HG02870 (cell line): Measurements from ENCODE around the gene PRR15L.
A peak's percentile ranks its signal among the peaks of the same experiment; 100 is the strongest.
"Not testable (repeated sequence)": the region's sequence is repeated elsewhere in the genome, so short reads cannot be mapped to it uniquely, and the experiment has no call there.

Source experiments
- ATAC-seq: cut with Tn5 transposase; IDR thresholded peaks from one replicate; pipeline ENCODE4 v1.9.1; 2021; ENCODE audit warnings: mild to moderate bottlenecking, moderate library complexity; ENCODE audit not compliant: unreplicated experiment

PRR15L gene

DNA sequence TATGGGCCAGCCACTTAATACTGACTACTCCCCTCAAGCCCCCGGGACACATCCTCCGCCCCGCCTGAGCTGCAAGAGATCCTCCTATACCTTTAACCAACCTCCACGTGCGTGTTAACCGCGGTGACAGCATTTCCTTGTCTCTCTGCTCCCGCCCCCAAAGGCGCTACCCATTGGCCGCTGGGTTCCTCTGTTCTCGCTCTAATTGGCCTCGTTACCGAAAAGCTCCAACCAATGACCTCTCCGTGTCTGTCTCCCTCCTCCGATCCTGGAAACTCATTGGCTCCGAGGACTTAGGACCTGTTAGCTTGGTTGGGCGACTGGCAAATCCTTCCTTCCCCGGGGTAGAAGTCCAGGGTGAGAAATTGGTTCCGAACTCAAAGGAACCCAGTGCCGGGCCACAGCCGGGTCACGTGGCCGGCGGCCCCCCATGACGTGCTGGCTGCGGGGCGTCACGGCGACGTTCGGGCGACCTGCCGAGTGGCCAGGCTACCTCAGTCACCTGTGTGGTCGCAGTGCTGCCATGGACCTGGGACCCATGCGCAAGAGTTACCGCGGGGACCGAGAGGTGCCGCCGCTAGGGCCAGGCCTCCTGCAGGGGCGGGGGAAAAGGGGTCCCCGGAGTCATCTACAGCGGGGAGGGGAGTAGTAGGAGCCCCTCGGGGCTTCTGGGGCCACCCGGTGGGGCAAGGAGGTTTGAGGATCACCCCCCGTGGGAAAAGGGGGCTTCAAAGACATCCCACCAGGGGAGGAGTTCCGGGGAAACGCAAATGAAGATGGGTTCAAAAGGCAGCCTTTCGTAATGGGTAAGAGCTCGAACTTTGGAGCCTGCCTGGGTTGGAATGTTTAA is 16.2 kb downstream of the PRR15L start, which contains the start of gene PNPO:
Gene PNPO (plus strand): TSS at position 326 of the 850 bp plus-strand sequence. CDS start 105 bp downstream, at position 431.
- ATAC-seq = peak; percentile 94

DNA sequence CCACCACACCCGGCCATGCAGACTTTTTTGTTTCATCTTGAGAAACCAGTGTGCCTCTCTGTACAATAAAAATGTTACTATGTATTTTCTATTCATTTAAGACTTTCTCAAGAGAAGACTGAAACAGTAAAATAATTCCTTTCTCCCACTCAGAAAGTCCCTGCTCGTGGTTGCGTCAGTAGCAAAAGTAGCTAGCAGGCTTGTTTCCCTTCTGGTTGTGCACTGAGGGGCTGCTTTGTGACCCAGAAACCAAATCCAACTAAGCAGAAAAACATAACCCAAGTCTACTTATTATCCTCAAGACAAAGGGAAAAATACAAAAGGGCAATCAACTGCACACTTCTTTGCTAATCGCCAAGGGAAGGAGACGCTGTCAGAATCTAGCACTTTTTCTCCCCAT is 19.7 kb downstream of the PRR15L start:
- no peak for ATAC-seq

DNA sequence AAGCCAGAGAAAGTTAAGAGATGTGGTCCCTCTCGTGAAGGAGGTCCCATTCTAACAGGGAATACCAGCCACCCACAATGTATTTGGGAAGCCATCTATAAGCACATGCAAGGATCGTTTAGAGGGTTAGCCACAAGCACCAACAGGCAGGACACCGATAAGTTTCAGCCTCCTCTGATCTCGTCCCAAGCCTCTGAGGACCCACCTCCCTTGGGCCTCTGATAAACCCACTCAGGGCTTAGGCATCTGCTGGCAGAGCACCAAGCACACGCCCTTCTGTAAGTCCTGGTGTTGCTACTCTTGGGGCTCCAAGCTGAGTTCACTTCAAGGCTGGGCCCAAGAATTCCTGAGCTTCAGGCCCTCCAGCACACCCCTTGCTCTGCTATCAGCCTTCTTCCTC is 21.7 kb downstream of the PRR15L start:
- no peak for ATAC-seq

DNA sequence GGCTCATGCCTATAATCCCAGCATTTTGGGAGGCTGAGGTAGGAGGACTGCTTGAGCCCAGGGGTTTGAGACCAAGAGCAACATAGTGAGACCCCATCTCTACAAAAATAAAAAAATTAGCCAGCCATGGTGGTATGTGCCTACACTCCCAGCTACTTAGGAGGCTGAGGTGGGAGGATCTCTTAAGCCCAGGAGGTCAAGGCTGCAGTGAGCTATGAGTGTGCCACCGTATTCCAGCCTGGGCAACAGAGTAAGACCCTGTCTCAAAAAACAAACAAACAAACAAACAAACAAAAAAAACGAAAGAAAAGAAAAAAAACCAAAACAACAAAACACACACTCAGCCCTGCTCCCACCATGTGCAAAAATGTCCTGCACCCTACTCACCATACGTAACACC is 22.2 kb downstream of the PRR15L start:
- not testable (repeated sequence) for ATAC-seq

DNA sequence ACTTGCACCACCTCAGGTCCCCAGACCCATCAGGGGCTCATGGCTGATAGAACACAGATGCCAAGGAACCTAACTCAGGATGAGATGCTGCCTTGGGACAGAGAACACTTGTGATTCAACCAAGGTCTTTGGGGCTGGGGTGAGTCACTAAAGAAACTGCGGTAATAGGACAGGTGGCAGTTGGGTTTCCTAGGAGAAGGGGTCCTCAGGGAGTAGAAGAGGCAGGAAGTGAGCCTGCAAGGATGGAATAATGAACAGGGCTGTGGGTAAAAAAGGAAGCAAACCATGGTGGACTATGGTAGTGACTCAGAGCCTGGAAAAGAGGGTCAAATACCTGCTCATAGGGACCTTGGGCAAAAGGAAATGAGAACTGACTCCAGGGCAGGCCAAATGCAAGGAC is 22.8 kb downstream of the PRR15L start:
- ATAC-seq = no peak

DNA sequence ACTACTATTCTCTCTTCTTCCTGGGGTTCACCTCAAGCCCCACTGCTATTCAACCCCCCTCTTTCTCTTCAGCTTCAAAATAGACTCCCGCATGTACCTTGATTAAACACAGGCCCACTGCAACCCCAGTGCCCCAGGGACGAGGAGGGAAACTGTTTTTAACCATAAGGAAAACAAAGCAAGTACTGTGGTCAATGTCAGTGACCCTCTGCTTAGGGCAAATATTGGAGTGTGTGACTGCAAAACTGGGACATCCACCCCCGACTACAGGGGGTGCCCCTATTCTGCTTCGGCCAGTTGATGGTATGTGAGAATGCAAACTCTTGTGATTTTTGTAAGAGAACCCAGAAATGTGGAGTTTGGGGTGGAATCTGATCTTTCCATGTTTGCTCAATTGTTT is 25.8 kb downstream of the PRR15L start:
- no peak for ATAC-seq

DNA sequence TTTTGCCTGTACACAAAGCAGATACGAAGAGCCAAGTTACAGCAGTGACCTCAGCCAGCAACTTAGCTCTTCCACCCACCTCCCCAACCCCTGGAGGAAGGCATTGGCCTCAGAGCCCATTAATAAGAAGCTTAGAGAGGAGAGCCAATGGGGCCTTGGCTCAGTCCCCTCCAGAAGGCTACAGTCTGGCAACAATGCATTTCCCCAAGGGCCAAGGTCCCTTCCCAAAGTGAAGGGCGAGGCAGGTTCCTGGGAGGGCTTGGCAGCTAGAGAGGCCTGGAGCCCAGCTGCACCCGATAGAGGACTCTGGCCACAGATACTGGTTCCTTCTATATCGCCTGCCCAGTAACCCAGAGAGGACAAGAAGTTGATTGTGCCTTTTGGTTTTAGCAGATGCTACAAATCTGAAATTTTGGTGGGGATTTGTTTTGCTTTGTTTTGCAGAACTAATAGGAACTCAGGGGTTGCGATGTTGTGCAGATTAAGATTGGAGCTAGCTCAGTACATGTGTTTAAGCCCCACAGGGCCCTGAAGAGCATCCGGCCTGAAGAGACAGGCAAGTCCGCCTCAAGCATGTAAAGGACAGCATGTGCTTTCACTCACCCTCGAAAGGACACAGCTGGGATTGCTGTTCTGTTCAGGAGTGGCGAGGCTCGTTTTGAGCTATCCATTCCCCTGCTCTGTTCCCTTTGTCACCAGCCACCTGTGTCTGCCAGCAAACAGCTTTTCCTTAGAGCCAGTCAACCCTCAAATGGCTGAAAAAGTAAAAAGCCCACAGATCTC is 28.3 kb downstream of the PRR15L start:
- no peak for ATAC-seq

DNA sequence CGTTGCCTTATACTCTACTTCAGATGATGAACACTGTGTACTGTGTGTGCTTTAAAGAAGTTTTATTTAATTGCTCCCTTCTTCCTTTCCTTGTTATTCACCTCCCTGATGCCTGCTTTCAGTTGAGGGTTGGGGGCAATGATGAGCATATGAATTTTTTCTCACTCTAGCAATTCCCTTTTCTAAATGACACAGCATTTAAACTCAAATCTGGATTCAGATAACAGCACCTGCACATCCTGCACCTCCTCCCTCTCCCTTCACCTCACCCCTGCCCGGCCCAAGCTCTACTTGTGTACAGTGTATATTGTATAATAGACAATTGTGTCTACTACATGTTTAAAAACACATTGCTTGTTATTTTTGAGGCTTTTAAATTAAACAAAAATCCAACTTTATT is 29.3 kb downstream of the PRR15L start:
- no peak for ATAC-seq

DNA sequence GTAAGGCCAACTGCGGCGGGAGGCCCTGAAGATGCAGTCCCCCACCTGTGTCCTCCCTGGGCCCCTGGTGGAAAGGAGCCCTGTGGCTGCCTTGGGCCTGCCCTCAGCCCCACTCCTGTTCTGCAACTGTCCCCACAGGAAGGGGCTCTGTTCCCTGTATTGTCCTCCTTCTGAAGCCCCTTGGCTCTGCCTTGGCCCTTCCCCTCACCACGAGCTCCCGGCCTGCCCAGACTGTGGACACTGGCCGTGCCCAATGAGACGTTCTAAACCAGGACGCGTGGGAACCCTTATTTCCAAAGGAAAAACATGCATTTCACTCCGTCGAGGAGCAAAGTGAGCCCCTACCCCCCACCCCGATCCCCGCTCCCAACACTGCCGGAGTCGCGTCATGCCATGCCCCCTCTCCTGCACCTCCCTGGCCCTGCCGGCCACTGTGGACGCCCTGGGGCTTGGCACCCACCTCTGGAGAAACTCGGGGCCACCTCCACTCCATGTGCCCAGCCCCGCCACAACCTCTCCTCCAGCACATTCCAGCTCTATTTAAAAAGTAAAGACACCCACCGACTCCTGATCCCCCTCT is 29.8 kb downstream of the PRR15L start:
- ATAC-seq = no peak

DNA sequence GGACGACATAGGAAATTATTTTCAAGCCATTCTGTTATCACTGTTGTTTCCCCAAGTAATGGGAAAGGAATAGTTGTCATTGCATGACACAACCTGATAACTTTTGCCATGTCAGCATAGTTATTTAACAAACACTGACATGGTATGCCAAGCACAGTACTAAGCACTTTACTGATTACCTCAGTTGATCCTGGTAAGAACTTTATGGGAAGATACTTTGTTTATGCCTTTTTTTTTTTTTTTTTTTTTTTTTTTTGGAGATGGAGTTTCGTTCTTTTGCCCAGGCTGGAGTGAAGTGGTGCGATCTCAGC is 32.0 kb downstream of the PRR15L start:
- ATAC-seq = no peak

DNA sequence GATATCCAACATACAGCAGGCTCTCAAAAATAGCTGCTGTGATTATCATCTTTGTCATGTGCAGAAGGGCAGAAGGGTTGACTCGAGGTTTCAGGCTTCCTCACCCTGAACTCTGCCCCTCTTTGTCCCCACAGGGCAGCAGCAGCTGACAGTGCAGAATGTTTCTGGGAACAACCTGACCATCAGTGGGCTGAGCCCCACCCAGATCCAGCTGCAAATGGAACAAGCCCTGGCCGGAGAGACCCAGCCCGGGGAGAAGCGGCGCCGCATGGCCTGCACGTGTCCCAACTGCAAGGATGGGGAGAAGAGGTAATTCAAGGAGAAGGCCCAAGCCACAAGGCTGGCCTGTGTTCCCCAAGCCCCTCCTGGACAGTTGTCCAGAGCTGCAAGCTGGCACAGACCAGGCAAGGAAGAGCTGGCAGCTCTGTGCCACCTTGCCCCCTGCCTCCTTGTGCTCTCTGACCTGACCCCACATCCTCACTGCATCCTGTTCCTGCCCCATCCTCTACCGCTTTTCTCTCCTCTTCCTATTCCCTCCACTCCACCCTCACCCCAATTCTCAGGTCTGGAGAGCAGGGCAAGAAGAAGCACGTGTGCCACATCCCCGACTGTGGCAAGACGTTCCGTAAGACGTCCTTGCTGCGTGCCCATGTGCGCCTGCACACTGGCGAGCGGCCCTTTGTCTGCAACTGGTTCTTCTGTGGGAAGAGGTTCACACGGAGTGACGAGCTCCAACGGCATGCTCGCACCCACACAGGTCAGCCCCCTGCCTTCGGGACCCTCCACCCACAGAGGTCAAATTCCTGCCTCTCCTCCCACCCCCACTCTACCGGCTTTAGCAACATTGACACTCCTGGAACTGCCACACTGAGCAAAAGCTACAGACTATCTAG is 32.7 kb downstream of the PRR15L start:
- ATAC-seq = no peak

DNA sequence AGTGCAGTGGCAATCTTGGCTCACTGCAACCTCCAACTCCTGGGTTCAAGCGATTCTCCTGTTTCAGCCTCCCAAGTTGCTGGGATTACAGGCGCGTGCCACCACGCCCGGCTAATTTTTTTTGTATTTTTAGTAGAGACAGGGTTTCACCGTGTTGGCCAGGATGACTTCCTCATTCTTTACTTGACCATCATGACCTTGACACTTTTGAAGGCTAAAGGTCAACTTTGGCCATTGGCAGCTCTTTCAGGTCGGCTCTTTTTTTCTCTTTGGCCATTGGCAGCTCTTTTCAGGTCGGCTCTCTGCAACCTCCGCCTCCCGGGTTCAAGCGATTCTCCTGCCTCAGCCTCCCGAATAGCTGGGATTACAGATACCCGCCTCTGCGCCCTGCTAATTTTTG is 37.8 kb downstream of the PRR15L start:
- ATAC-seq = not testable (repeated sequence)

DNA sequence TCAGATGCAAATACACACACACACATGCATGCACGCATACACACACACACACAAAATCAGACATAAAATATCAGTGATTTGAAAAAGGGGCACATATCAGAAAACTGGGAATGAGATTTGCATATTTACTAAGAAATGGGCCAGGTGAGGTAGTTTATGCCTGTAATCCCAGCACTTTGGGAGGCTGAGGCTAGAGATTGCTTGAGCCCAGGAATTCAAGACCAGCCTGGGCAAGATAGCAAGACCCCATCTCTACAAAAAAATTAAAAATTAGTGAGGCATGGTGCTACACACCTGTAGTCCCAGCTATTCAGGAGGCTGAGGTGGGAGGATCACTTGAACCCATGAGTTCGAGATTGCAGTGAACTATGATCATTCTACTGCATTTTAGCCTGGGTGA is 38.7 kb downstream of the PRR15L start:
- ATAC-seq = no peak

DNA sequence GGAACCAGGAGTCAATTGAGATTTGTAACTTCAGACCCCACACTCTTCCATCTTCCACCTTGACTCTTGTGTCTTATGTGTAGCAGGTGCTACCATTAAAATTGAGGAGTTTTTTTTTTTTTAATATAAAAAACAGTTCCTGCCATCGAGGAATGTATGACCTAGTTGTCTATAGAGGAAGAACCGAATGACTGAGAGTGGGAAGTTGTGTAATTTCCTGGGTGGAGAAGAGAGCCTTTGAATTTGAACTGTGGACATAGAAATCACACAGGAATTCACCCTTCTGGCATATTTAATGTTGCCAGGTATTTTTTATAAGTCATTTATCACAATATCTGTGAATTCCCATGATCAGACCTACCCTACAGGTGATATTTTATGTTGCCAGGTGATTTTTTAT is 39.7 kb downstream of the PRR15L start:
- no peak for ATAC-seq

DNA sequence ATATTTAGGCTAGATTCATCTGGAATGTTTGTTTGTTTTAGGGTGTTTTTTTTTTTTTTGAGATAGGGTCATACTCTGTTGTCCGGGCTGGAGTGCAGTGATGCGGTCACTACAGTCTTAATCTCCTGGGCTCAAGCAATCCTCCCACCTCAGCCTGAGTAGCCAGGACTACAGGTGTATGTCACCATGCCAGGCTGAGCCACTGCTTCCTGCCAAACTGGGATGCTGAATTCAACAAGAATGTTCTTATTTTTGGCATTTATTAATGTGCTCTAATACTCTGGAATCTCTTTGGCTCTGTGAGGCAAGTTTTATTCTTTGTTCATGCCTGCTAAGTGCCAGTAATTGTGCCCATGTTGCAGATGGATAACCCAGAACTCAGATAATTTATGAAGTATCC is 40.1 kb downstream of the PRR15L start:
- no peak for ATAC-seq

DNA sequence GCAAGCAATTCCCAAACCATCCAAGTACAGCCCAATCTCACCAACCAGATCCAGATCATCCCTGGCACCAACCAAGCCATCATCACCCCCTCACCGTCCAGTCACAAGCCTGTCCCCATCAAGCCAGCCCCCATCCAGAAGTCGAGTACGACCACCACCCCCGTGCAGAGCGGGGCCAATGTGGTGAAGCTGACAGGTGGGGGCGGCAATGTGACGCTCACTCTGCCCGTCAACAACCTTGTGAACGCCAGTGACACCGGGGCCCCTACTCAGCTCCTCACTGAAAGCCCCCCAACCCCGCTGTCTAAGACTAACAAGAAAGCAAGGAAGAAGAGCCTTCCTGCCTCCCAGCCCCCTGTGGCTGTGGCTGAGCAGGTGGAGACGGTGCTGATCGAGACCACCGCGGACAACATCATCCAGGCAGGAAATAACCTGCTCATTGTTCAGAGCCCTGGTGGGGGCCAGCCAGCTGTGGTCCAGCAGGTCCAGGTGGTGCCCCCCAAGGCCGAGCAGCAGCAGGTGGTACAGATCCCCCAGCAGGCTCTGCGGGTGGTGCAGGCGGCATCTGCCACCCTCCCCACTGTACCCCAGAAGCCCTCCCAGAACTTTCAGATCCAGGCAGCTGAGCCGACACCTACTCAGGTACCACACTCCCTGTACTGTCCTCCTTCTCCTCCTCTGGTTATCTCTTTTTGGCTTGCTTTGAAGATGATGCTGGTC is 41.0 kb downstream of the PRR15L start:
- no peak for ATAC-seq

DNA sequence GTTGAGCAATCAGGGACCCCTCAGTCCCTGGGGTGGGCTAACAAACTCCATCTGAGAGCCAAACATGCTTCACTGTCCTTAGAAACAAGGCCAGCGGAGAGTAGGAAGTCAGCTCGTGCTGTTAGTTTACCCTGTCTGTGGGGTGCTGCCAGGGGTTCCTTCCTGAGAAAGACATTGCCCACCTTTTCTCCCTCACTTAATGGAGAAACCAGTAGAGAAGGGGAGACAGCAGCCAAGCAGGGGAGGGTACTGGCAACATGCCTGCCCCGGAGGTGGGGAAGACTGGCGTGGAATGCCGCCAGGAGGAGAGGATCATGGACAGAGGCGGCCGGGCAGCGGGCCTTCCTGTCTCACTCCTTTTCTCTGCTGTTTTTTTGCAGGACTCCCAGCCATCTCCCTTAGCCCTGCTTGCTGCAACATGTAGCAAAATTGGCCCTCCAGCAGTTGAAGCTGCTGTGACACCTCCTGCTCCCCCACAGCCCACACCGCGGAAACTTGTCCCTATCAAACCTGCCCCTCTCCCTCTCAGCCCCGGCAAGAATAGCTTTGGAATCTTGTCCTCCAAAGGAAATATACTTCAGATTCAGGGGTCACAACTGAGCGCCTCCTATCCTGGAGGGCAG is 41.8 kb downstream of the PRR15L start:
- no peak for ATAC-seq

DNA sequence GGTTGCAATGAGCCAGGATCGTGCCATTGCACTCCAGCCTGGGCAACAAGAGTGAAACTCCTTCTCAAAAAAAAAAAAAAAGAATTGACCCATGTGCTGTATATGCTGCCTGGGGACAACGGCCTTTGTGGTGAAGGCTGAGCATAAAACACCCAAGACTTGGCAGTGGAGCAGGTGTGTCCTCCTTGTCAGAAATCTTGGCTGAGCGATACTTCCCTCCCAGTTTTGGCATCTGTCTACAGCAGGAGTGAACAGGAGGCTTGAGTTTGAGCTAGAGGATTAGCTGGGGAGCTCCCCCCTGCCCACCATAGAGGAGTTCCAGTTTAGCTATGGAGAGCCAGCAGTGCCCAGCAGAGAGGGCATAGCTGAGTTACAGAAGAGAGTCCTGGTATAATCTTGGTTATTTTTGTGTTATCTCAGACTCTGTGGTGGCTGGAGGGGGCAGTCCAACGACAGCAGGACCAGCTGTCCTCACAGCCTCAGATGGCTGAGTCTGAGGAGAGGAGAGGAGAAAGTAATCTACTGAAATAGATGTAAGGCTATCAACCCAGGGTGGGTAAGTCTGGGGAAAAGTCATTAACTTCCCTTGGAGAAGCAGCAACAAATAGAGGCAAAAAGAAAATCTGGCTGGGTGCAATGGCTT is 43.3 kb downstream of the PRR15L start:
- ATAC-seq = no peak

DNA sequence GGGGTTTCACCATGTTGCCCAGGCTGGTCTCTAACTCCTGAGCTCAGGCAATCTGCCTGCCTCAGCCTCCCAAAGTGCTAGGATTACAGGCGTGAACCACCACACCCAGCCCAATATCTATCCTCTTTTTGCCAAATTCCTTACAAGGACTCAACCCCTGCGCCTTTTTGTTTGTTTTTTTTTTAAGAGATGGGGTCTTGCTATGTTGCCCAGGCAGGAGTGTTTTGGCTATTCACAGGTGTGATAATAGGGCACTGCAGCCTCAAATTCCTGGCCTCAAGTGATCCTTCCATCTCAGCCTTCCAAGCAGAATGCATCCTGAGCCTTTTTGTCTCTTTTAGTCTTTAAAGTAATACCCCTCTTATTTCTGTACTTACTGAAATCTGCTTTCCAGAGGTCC is 44.6 kb downstream of the PRR15L start:
- no peak for ATAC-seq
